B cell (primary cell): Measurements from ENCODE around the gene GNG2.

ENCODE experiments used
- CTCF ChIP-seq: fragments of 200-600 bp; IDR thresholded peaks from one replicate; pipeline ENCODE4 v1.8.0; 2022; ENCODE audit warnings: antibody characterized with exemption, mild to moderate bottlenecking
- EZH2 ChIP-seq: IDR thresholded peaks from 2 replicates; pipeline ENCODE4 v1.6.1; 2012; ENCODE audit warnings: borderline replicate concordance, low read depth, mild to moderate bottlenecking, moderate library complexity, low read length; ENCODE audit not compliant: insufficient read depth, poor library complexity, severe bottlenecking

- TF ChIP-seq CTCF = no peak
- TF ChIP-seq EZH2 = no peak
Observed at GRCh38 chr14:51981218-51981854, 120.9 kb downstream of the GNG2 start.
